Hepatocyte (in vitro differentiated cells): ENCODE measurements around the gene SSBP2.

ENCODE experiments used
- CTCF ChIP-seq: fragments of 200-600 bp; sonication (generic); IDR thresholded peaks from 2 replicates; pipeline ENCODE4 v1.5.1; 2016; ENCODE audit warnings: antibody characterized with exemption, mild to moderate bottlenecking; ENCODE audit not compliant: poor library complexity
- EZH2 ChIP-seq: fragments of 200-600 bp; sonication (generic); IDR thresholded peaks from 2 replicates; pipeline ENCODE4 v1.6.1; 2016; ENCODE audit warnings: antibody characterized with exemption, mild to moderate bottlenecking, borderline replicate concordance
- EZH2phosphoT487 ChIP-seq: fragments of 200-600 bp; sonication (generic); IDR thresholded peaks from one replicate; pipeline ENCODE4 v1.6.1; 2018; ENCODE audit warnings: antibody characterized with exemption, mild to moderate bottlenecking, low read depth, moderate library complexity; ENCODE audit not compliant: unreplicated experiment, severe bottlenecking

- TF ChIP-seq EZH2 (no peak), CTCF (no peak), EZH2phosphoT487 (no peak)
These were observed 10.1 kb downstream of the SSBP2 start for GRCh38 chr5:81740758-81741157.
